Stimulated activated memory B cell treated with anti-CD40 and anti-IgM and Interleukin-4, amounts not matched to agents 10 μg/mL and 1 μg/mL and 100 μg/mL, for 72 hours (primary cell): ENCODE results near the gene PAXX.
A peak's percentile ranks its signal among the peaks of the same experiment; 100 is the strongest.
"Not testable (repeated sequence)": the region's sequence is repeated elsewhere in the genome, so short reads cannot be mapped to it uniquely, and the experiment has no call there.

ENCODE experiments used
- ATAC-seq: fragments of 150-1000 bp; cut with Tn5 transposase; 2 replicates; pipeline ENCODE4 v1.10.0; 2021
- H3K27ac Mint-ChIP-seq: one replicate; pipeline ENCODE4 v1.8.0; 2022; ENCODE audit warnings: mild to moderate bottlenecking, mixed read lengths
- H3K27me3 Mint-ChIP-seq: one replicate; pipeline ENCODE4 v1.8.0; 2022; ENCODE audit warnings: mixed read lengths
- H3K36me3 Mint-ChIP-seq: one replicate; pipeline ENCODE4 v1.8.0; 2022; ENCODE audit warnings: mixed read lengths
- H3K4me1 Mint-ChIP-seq: one replicate; pipeline ENCODE4 v1.8.0; 2022; ENCODE audit warnings: mixed read lengths
- H3K4me3 Mint-ChIP-seq: one replicate; pipeline ENCODE4 v1.8.0; 2022; ENCODE audit warnings: mild to moderate bottlenecking, moderate library complexity, mixed read lengths
- H3K9me3 Mint-ChIP-seq: one replicate; pipeline ENCODE4 v1.8.0; 2022; ENCODE audit warnings: mixed read lengths

The PAXX gene

GRCh38 chr9:136996361-136997292 is 4.4 kb downstream of the PAXX start, which contains the start of gene CLIC3:
Gene CLIC3, minus strand, starts transcription at chr9:136996568. Its CDS starts 25 bp downstream, at chr9:136996543.
- peaks cover 72% of the 10 kb centered on the region for H3K4me1 Mint-ChIP-seq

DNA sequence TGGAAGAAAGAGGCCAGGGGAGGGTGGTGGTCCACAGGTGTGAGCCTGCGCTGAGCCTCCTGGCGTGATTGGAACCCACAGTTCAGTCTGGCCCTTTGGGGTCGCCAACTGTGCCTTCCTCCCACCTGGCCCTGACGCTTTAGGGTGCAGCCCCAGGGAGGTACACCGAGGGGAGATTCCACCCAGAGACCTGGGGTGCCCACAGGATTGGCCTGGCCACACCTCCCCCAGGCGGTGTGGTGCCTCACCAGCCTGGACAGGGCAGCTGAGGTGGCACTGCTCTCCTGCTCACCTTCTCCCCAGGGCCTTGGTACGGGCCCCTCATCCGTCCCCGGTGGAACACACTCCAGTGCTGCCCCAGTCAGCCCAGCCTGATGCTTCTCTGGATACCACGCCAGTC is 5.1 kb downstream of the PAXX start:
- H3K4me1 Mint-ChIP-seq, result peaks cover 72% of the 10 kb centered on the region
- H3K27ac Mint-ChIP-seq, result peak overlapping the region; percentile 81
- H3K27me3 Mint-ChIP-seq, result peaks cover 10% of the 10 kb centered on the region
- no peak for ATAC-seq
- H3K4me3 Mint-ChIP-seq, result peak overlapping the region; percentile 37
- H3K36me3 Mint-ChIP-seq, result no peaks in the 10 kb centered on the region
- no peaks in the 10 kb centered on the region for H3K9me3 Mint-ChIP-seq

More at GRCh38 chr9:136996361-136997292, 4.4 kb downstream of the PAXX start, which contains the start of gene CLIC3:
- H3K9me3 Mint-ChIP-seq, result no peaks in the 10 kb centered on the region
- no peaks in the 10 kb centered on the region for H3K36me3 Mint-ChIP-seq
- H3K27me3 Mint-ChIP-seq, result peaks cover 10% of the 10 kb centered on the region
- H3K27ac Mint-ChIP-seq, result peak within 1 kb of the TSS; percentile 81
- no peak for ATAC-seq
- H3K4me3 Mint-ChIP-seq, result peak within 1 kb of the TSS; percentile 54

GRCh38 chr9:136997830-136998234 is 5.6 kb downstream of the PAXX start:
- Mint-ChIP-seq H3K4me3 (peak overlapping the region; percentile 37), H3K27ac (peak overlapping the region; percentile 81), H3K36me3 (no peaks in the 10 kb centered on the region), H3K4me1 (peaks cover 68% of the 10 kb centered on the region), H3K9me3 (no peaks in the 10 kb centered on the region), H3K27me3 (peaks cover 10% of the 10 kb centered on the region)
- no peak for ATAC-seq

- Mint-ChIP-seq H3K36me3 (no peaks in the 10 kb centered on the region), H3K9me3 (peaks cover 5% of the 10 kb centered on the region), H3K4me1 (peaks cover 61% of the 10 kb centered on the region), H3K27me3 (peaks cover 18% of the 10 kb centered on the region), H3K27ac (peak overlapping the region; percentile 69), H3K4me3 (peak overlapping the region; percentile 60)
- peak; percentile 85 for ATAC-seq
Measured at GRCh38 chr9:137000177-137000930, 8.1 kb downstream of the PAXX start.

DNA sequence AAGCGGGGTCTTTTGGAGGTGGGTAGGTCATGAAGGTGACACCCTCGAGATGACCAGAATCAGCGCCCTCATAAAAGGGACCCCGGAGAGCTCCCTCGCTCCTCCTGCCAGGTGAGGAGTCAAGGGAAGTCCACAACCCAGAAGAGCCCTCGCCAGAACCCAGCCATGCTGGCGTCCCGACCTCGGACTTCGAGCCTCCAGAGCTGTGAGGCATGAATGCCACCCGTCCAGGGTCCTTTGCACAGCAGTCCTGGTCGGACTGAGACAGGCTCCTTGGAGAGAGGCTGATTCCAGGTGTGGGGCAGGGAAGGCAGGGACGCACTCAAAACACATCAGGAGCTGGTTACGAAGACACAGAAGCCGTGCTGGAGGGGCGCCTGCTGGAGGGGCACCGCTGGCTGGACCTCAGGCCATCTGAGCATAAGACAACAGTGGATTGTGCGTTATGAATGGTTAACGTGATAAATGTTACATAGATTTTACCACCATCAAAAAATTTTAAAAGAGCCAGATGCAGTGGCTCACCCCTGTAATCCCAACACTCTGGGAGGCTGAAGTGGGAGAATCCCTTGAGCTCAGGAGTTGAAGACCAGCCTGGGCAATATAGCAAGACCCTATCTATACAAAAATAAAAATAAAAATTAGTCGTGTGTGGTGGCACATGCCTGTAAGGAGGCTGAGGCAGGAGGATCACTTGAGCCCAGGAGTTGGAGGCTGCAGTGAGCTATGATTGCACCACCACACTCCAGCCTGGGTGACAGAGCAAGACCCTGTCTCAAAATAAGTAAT is 9.8 kb downstream of the PAXX start:
- H3K36me3 Mint-ChIP-seq, result no peaks in the 10 kb centered on the region
- no peak for ATAC-seq
- H3K27me3 Mint-ChIP-seq, result peaks cover 27% of the 10 kb centered on the region
- H3K27ac Mint-ChIP-seq, result no peak overlapping the region
- no peak overlapping the region for H3K4me3 Mint-ChIP-seq
- peaks cover 56% of the 10 kb centered on the region for H3K4me1 Mint-ChIP-seq
- peaks cover 5% of the 10 kb centered on the region for H3K9me3 Mint-ChIP-seq

GRCh38 chr9:137002646-137003041 is 10.4 kb downstream of the PAXX start:
- H3K27ac Mint-ChIP-seq, result no peak overlapping the region
- no peak for ATAC-seq
- H3K4me3 Mint-ChIP-seq, result no peak overlapping the region
- H3K9me3 Mint-ChIP-seq, result peaks cover 5% of the 10 kb centered on the region
- peaks cover 50% of the 10 kb centered on the region for H3K4me1 Mint-ChIP-seq
- no peaks in the 10 kb centered on the region for H3K36me3 Mint-ChIP-seq
- H3K27me3 Mint-ChIP-seq, result peaks cover 25% of the 10 kb centered on the region

GRCh38 chr9:137004285-137004684 is 12.1 kb downstream of the PAXX start:
- H3K36me3 Mint-ChIP-seq, H3K27ac Mint-ChIP-seq, H3K9me3 Mint-ChIP-seq, H3K4me3 Mint-ChIP-seq, ATAC-seq: not testable (repeated sequence)
- peaks cover 17% of the 10 kb centered on the region for H3K27me3 Mint-ChIP-seq
- peaks cover 35% of the 10 kb centered on the region for H3K4me1 Mint-ChIP-seq

DNA sequence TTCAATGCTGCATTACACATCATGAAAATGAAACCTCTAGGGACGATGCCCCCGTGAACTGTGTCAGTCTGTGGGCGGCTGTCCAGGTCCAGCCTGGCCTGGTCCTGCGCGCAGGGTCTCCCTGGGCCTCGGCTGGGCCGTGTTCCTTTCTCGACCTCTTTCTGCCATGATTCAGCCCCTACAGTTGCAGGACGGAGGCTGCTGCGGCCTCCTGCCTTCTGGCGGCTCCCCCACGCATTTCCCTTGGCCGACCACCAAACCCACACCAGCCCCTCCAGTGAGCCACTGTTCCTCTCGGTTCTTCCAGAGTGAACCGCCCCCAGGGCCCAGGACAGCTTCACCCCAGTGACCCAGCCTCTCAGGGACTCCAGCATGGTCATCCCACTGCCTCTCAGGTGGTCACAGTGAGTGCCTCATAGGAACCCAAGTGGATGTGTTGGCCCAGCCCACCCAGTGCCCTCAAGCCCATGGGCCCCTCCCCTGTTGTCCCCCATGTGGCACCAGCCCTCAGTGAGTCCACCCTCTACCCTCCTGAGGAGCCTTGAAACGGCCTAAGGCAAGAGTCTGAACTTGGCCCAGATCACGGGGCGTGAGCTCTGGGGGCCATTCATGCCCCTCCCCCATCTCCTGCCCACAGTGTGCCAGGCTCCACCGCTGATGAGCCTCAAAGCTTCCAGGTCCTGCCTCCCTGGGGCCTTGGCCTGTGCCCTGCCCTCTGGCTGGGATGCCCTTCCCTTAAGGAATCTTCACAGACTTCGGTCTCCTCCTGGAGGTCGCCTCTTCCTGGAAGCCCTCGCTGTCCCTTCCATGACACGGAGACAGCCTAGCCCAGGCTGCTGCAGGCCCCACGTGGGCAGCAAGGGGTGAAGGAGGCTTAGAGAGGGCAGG is 14.1 kb downstream of the PAXX start:
- Mint-ChIP-seq H3K9me3 (peaks cover 5% of the 10 kb centered on the region), H3K4me1 (peaks cover 14% of the 10 kb centered on the region), H3K4me3 (no peak overlapping the region), H3K27ac (no peak overlapping the region), H3K36me3 (peaks cover 3% of the 10 kb centered on the region), H3K27me3 (peaks cover 17% of the 10 kb centered on the region)
- ATAC-seq, result peak; percentile 28

- Mint-ChIP-seq H3K27me3 (peaks cover 17% of the 10 kb centered on the region), H3K36me3 (peaks cover 8% of the 10 kb centered on the region), H3K27ac (no peak overlapping the region), H3K9me3 (peaks cover 5% of the 10 kb centered on the region), H3K4me1 (peaks cover 14% of the 10 kb centered on the region), H3K4me3 (no peak overlapping the region)
- ATAC-seq, result no peak
Measured at GRCh38 chr9:137007108-137007815, 15.0 kb downstream of the PAXX start.

- no peak for ATAC-seq
- peaks cover 14% of the 10 kb centered on the region for H3K4me1 Mint-ChIP-seq
- peaks cover 8% of the 10 kb centered on the region for H3K36me3 Mint-ChIP-seq
- peaks cover 5% of the 10 kb centered on the region for H3K9me3 Mint-ChIP-seq
- H3K27me3 Mint-ChIP-seq, result peaks cover 17% of the 10 kb centered on the region
- H3K4me3 Mint-ChIP-seq, result no peak overlapping the region
- no peak overlapping the region for H3K27ac Mint-ChIP-seq
Measured at GRCh38 chr9:137007816-137008270, 15.6 kb downstream of the PAXX start.

DNA sequence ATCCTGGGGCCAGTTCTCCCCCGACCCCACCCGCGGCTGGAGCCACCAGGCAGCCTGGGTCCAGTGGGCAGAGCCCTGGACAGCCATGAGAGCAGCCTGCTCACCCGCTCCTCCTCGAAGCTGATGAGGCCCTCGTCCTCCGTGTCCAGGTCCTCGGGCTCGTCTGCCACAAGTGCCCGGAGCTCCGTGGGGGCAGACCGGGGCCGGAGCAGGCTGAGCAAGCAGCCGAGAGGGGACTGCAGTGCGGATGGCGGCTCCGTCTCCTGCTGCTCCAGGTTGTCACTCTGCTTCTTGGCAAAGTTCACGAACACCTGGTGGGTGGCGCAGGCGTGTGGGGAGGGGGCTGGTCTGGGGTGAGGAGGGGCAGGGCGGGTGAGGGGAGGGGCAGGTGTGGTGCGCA is 16.1 kb downstream of the PAXX start:
- Mint-ChIP-seq H3K36me3 (peaks cover 8% of the 10 kb centered on the region), H3K9me3 (peaks cover 5% of the 10 kb centered on the region), H3K4me3 (no peak overlapping the region), H3K27ac (no peak overlapping the region), H3K4me1 (peaks cover 14% of the 10 kb centered on the region), H3K27me3 (peaks cover 17% of the 10 kb centered on the region)
- ATAC-seq, result no peak

DNA sequence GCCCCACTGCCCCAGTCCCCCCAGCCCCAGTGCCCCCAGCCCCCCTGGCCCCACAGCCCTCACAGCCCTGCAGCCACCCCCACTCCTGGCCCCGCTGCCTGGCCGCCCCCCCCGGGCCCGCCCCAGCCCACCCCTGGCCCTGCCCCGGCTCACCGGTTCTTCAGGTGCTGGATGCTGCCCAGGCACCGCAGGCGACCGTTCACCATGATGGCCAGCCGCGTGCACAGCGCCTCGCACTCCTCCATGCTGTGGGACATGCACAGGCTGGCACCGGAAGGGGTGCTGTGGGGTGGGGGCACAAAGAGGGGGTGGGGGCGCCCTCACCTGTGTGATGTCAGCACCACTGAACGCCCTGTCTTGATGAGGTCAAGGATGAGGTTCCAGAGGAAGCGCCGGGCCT is 17.0 kb downstream of the PAXX start:
- ATAC-seq, result no peak
- Mint-ChIP-seq H3K27ac (no peak overlapping the region), H3K27me3 (peaks cover 17% of the 10 kb centered on the region), H3K4me3 (no peak overlapping the region), H3K9me3 (peaks cover 5% of the 10 kb centered on the region), H3K36me3 (peaks cover 8% of the 10 kb centered on the region), H3K4me1 (peaks cover 14% of the 10 kb centered on the region)

DNA sequence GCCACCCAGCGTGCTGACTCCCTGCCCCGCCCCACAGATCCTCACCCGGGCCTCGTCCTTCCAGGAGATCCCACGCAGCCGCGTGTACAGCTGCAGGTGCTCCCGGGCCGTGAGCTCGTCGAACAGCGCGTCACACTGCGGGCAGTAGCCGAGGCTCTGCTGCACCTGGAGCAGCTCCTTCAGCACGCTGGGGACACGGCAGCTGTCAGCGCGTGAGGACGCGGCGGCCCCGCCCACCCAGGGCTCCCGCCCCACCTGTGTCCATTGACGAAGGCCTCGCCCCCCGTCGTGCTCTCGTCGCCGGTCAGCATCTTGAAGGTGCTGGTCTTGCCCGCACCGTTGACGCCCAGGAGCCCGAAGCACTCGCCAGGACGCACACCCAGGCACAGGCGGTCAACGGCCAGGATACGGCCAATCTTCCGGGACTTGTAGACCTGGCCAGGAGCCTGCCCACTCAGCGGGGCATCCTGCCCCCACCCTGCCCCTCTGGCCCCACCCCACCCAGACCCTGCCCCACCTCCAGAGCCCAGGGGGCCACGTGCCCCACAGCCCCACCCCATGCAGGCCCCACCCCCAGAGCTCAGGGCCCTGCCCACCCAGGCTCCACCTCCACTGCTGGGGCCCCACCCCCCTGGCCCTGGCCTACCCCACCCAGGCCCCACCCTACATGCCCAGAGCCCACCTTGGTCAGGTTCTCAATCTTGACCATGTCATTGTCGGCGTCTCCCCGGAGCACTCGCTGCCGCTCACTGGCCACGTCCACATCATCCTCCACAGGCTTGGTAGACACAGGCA is 17.9 kb downstream of the PAXX start:
- H3K4me3 Mint-ChIP-seq, result no peak overlapping the region
- H3K36me3 Mint-ChIP-seq, result peaks cover 8% of the 10 kb centered on the region
- no peak for ATAC-seq
- H3K9me3 Mint-ChIP-seq, result no peaks in the 10 kb centered on the region
- peaks cover 11% of the 10 kb centered on the region for H3K27me3 Mint-ChIP-seq
- H3K27ac Mint-ChIP-seq, result no peak overlapping the region
- peaks cover 7% of the 10 kb centered on the region for H3K4me1 Mint-ChIP-seq
